Effector CD4-positive, alpha-beta T cell (primary cell): ENCODE data around the gene SLC11A1.

ENCODE experiments used
- DNase-seq: peaks from one replicate; pipeline ENCODE4 v3.0.0-alpha.2; 2020

The SLC11A1 gene

DNA sequence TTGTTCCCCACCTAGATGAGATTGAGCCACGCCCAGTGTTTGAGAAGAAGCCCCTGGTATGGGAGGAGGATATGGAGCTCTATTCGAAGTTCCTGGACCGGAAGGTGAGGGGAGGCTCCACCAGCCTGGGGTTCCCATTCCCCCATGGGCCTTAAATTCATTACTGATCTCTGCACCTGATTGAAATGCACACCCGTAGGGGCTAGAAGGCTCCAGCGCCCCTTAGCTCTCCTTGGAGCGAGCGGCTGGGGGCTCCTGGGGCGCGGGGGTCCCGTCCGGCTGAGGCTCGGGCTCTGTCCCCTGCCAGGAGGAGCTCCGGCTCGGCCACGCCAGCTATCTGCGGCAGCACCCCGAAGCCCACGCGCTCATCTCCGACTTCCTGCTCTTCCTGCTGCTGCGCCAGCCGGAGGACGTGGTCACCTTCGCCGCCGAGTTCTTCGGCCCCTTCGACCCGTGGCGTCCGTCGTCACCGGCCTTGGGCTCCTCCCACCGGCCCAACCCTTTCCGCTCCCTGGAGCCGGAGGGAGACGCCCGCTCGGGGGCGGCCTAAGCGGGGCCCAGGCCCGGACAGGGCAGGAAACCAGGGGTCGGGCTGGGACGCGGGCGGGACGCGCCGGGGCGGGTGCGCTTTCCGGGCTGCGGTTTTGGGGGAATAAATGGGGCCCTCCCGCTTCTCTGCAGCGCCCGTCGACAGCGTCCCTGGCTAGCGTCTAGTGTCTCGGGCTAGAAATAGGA lies 14.5 kb upstream of the SLC11A1 start:
- DNase-seq, result peak; percentile 52

DNA sequence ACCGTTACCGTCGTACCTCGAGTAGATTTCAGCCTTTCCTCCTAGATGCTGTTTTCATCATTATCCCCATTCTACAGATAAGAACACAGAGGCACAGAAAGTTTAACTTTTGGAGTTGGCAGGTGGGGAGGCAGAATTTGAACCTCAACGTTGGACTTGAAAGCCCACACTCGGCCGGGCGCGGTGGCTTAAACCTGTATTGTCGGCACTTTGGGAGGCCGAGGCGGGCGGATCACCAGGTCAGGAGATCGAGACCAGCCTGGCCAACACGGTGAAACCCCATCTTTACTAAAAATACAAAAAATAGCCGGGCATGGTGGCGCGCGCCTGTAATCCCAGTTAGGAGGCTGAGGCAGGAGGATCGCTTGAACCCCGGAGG lies 13.9 kb upstream of the SLC11A1 start:
- DNase-seq, result no peak

DNA sequence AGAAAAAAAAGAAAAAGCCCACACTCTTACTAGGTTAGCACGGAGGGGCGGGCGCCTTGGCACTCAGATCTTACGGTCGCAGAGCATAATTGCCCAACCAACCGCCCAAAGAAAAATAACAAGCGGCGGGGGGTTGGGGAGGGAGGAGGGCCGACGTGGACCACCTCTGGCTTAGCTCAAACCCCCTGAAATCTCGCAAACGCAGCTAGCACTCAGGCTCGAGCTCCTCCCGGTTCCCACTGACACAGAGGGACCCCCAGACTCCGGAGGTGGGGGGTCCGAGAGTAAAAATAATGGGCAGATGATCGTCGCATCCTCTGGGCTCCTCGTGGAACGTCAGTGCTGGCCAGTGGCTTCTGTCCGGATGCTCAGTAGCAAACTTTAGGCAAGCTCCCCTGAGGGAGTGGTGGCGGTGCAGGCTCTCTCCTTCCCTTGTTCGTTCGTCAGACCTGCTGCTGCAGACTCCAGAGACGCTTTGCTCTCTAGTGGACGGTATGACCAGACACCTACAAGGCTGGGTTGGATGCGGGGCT lies 13.4 kb upstream of the SLC11A1 start:
- DNase-seq, result no peak

DNA sequence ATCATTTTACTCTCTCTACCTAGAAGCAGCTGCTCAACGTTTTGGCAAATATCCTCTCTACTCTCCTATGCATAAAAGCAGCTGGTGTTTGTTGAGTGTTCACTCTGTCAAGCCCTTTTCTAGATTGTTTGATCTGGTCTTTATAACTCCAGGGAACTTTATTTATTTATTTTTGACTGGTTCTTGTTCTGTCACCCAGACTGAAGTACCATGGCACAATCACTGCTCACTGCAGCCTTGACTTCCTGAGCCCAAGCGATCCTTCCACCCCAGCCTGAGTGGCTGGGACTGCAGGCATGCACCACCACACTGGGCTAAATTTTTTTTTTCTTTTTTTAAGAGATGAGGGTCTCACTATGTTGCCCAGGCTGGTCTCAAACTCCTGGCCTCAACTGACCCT lies 12.7 kb upstream of the SLC11A1 start:
- DNase-seq, result no peak

DNA sequence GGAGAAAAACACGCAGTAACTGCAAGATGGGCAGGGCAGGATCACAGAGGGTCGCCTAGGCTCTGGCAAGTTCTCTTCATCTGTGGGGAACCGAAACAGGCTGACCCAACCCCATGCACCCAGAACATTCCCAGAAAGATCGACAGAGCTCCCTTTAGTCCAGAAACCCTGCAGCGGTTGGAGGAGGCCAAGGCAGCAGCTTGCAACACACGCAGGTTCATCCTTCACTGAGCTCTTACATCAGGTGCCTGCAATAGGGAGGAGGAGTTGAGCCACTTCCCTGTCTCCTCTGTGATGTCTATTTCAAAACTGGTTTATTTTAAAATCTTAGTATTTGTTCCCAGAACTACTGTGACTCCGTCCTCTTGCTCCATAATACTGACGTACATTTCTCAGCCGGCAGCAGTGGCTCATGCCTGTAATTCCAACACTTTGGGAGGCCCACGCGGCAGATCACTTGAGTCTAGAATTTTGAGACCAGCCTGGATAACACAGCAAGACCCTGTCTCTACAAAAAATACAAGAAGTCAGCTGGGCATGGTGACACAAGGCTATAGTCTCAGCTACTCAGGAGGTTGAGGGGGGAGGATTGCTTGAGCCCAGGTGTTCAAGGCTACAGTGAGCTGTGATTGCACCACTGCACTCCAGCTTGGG lies 11.5 kb upstream of the SLC11A1 start:
- DNase-seq, result no peak

DNA sequence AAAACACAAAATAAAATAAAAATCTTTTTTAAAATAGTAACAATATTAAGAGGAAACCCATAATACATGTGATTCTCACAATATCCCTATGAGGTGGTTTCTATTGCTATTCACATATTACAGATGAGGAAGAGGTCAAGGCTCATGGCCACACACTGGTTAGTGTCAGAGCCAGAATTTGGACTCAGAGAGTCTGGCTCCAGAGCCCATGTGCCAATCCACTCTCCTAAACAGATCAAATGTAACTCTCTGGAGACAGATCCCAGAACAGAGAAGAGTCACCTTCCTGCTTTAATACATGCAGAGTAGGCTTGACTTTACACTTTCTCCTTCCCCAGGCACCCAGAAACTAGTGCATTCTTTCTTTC lies 10.1 kb upstream of the SLC11A1 start:
- DNase-seq, result no peak

DNA sequence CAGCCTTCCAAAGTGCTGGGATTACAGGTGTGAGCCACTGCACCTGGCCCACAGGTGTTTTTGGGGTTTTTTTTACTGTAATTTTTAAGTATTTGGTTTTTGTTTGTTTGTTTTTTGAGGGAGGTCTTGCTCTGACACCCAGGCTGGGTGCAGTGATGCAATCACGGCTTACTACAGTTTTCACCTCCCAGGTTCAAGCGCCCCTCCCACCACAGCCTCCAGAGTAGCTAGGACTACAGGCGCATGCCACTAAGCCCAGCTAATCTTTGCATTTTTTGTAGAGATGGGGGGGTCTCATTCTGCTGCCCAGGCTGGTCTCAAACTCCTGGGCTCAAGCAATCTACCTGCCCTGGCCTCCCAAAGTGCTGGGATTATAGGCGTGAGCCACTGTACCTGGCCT lies 7.3 kb upstream of the SLC11A1 start:
- DNase-seq, result no peak

DNA sequence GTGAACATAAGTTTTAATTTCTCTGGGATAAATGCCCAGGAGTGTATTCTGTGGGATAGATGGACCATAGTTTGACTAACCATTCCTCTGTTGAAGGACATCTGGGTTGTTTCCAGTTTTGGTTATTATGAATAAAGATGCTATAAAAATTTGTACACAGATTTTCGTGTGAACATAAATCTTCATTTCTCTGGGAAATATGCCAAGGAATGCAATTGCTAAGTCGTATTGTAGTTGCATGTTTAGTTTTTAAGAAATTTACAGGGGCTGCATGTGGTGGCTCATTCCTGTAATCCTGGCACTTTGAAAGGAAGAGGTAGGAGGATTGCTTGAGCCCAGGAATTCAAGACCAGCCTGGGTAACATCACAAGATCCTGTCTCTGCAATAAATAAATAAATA lies 6.9 kb upstream of the SLC11A1 start:
- DNase-seq, result no peak

DNA sequence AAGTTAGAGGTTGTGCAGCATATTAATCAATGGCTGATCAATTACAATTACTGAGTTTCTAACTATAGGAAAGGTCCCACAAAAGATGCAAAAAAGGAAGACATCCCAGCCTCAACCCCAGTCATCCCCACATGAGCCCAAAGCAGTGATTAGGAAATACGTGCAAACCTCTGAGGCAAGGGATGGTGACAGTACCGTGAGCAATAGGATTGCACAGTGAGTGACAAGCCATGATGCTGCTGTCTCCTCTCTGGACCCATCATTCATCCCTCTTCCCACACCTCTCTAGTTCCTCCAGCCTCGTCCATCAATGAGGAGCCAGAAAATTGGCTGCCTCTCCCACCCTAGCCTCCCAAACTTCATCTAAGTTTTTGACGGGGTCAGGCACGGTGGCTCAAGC lies 4.0 kb upstream of the SLC11A1 start:
- no peak for DNase-seq

DNA sequence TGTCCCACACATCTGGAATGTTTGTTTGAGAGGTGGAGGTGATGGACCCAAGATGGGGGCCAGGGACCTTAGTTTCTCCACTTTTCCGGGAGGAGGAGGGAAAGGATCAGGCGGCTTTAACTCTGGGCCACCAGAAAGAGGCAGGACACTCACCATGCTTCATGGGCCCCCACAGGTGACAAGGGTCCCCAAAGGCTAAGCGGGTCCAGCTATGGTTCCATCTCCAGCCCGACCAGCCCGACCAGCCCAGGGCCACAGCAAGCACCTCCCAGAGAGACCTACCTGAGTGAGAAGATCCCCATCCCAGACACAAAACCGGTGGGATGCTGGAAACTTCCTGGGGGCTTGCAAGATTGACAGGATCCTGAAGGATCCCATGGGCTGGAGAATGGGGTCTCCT lies 712 bp downstream of the SLC11A1 start:
- DNase-seq, result no peak

DNA sequence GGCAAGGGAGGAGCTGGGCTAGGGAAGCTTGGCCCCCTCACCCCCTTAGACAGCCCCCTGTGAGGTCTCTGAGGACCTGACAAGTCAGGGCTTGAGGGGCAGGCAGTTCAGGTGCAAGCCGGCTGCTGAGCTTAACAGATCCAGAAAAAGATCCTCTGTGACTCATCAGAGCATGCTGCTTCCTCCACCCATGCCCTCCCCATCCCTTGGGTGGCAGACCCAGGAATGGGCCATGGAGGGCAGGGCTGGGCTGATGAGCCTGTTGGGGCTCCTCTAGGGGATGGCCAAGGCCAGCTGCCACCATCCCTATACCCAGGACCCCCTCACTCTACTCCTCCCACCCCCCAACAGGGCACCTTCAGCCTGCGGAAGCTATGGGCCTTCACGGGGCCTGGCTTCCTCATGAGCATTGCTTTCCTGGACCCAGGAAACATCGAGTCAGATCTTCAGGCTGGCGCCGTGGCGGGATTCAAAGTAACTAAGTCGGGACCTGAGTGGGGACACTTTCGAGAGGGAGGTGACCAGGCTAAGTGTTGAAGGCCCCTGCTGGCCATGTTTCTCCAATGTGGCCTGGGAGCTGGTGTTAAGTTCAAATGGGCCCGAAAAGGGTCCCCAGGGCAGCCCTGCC lies 1.9 kb downstream of the SLC11A1 start:
- DNase-seq, result no peak

DNA sequence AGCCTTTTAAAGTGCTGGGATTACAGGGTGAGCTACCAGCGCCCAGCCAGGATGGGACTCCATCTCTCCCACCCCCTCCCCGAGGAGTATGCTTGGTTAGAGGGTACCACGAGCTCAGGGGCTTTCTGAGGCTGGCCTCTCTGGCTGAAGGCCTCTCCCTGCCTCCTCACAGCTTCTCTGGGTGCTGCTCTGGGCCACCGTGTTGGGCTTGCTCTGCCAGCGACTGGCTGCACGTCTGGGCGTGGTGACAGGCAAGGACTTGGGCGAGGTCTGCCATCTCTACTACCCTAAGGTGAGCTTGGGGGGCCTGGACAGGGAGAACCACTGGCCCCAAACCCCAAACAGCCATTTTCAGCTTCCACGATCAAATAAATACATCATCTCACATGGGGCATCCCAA lies 2.9 kb downstream of the SLC11A1 start:
- no peak for DNase-seq

DNA sequence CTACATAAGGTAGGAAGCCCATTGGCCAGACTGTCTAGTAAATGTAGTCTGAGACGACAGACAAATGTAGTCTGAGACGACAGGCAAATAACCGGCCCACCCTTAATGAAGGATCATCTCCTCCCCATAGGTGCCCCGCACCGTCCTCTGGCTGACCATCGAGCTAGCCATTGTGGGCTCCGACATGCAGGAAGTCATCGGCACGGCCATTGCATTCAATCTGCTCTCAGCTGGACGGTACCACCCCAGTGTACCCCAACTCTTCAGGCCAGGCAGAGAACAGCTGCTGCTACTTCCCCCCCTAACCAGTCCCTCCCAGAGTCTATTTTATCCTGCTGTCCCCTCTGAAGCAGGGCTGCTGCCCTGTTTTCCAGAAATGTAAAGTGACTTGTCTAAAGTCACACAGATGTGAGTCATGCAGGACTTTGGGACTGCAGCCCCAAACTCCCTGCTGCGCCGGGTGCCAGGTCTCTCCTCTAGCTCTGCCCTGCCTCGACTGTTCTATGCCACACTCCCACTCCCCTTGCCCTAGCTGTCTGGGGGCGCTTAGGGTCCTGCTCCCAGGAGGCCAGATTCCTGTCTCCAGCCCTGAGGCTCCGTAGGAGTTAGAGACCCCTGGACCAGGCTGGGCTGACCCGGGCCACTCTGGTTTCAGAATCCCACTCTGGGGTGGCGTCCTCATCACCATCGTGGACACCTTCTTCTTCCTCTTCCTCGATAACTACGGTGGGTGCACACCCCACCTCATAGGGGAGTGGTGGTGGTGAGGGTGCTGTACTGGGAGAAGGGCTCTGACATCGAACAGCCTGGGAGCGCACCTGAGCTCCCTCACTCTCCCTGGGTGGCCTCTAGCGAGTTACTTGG lies 4.7 kb downstream of the SLC11A1 start:
- DNase-seq, result no peak

DNA sequence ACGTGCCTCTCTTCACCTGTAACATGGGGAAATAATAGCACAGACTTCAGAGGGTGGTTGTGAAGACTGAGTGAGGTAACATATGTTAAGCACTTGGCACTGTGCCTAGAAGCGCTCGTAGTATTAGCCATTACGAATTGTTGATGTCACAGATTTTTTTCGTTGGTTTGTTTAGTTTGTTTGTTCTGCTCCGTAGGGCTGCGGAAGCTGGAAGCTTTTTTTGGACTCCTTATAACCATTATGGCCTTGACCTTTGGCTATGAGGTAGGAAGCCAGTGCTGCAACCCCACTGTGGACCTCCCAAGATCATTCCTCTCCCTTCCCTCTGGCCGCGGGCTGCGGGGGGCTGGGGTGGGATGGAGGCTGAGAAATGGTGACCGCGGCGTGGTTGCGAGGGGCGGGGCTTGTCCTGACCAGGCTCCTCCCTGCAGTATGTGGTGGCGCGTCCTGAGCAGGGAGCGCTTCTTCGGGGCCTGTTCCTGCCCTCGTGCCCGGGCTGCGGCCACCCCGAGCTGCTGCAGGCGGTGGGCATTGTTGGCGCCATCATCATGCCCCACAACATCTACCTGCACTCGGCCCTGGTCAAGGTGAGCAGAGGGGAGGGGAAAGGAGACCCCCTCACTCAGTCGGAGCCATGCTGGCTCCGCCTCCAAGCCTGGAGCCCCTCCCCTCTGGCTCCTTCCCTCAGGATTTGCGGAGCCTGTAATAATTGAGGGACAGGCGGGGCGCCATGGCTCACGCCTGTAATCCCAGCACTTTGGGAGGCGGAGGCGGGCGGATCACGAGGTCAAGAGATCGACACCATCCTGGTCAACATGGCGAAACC lies 5.5 kb downstream of the SLC11A1 start:
- DNase-seq, result no peak

DNA sequence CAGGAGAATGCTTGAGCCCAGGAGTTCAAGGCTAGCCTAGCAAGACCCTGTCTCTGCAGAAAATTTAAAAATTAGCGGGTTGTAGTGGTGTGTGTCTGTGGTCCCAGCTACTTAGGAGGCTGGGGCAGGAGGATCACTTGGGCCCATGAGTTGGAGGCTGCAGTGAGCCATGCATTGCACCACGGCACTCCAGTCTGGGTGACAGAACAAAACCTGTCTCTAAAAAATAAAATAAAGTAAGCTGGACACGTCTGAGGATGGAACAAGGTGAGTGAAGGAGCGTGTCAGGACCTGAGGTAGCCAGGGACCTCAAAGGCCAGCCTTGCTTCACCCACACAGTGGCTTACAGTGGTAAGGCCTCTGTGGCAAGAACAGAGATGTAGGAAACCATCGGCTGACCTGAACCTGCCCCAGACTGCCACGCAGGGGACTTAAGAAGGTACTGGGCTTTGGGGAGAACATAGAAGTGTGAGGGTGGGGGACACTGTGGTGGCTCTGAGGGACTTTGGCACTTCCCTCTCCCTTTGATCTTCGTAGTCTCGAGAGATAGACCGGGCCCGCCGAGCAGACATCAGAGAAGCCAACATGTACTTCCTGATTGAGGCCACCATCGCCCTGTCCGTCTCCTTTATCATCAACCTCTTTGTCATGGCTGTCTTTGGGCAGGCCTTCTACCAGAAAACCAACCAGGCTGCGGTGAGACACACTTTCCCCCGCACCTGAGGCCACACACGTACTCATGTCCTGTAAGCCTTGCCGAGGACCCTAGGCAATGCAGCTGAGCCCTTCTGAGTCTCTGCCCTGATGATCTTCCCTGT lies 7.5 kb downstream of the SLC11A1 start:
- DNase-seq, result no peak

DNA sequence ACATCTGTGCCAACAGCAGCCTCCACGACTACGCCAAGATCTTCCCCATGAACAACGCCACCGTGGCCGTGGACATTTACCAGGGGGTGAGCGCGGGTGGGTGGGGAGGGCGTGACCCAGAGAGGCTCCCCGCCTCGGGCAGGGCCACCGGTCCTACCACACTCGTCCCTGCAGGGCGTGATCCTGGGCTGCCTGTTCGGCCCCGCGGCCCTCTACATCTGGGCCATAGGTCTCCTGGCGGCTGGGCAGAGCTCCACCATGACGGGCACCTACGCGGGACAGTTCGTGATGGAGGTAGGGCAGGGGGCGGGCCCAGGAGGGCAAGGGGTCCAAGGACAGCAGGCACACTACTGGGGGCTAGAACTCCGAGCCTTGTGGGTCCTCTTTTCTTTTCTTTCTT lies 9.1 kb downstream of the SLC11A1 start:
- no peak for DNase-seq

DNA sequence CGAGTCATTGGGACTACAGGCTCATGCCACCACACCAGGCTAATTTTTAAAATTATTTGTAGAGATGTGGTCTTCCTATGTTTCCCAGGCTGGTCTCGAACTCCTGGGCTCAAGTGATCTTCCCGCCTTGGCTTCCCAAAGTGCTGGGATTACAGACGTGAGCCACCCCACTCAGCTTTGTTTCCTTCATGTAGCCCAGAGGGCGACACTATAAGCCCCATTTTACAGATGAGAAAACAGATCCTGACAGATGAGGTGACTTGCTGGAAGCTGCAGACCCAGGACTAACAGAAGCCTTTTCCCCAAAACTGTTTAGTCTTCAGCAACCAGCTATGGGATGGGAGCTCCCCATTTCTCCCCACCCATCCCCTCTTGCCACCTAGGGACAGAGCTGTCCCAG lies 10.4 kb downstream of the SLC11A1 start:
- DNase-seq, result no peak

DNA sequence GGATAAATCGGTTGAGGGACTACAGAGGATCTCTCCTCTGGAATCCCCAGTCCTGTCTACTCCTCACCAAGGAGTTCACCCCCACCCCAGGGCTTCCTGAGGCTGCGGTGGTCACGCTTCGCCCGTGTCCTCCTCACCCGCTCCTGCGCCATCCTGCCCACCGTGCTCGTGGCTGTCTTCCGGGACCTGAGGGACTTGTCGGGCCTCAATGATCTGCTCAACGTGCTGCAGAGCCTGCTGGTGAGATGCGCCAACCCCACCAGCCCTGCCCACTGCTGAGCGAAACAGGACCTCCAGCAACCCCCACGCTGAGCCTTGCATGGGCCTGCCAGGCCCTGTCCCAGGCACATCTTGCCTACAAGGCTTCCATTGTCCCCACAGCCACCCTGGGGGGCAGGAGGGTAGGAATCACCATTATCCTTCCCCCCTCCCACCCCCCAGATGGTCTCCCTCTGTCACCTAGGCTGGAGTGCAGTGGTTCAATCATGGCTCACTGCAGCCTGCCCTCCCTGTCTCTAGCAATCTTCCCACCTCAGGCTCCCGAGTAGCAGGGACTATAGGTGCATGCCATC lies 10.9 kb downstream of the SLC11A1 start:
- DNase-seq, result no peak

DNA sequence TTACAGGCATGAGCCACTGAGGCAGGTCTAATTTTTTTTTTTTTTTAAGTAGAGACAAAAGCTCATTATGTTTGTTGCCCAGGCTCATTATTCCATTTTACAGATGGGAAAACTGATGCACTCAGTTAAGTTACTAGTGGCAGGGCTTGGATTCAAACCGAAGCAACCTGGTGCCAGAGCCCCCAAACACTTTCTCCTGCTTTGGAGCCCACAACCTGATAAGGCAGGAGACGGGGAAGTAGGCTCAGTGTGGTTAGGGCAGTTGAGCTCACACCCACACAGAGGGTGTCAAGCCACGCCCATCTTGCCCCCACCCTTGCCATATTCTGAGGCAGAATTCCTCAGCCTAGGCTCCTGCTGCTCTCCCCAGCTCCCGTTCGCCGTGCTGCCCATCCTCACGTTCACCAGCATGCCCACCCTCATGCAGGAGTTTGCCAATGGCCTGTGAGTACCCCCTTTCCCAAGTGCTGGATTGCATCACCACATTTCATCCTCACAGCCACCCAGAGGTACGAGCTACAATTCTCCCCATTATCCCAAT lies 11.7 kb downstream of the SLC11A1 start:
- DNase-seq, result no peak

DNA sequence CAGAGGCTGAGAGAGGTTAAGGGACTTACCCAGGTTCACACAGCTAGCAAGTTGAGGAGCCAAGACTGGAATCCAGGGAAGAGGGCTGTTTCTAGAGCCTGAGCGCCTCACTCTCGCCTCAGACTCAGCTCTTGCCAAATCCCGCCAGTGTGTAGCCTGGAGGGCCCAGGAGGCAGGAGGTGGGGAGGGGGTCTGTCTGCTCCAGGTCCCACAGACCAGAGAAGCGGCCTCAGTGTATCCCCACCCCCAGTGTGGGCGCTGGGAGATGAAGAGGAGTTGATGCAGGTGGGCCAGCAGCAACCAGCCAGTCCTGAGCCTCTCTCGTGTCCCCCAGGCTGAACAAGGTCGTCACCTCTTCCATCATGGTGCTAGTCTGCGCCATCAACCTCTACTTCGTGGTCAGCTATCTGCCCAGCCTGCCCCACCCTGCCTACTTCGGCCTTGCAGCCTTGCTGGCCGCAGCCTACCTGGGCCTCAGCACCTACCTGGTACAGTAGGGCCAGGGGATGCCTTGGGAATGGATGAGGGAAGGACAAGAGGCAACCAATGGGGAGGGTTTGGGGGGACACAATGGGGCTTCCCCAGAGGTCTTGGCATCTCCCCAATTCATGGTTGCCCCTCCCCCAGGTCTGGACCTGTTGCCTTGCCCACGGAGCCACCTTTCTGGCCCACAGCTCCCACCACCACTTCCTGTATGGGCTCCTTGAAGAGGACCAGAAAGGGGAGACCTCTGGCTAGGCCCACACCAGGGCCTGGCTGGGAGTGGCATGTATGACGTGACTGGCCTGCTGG lies 12.4 kb downstream of the SLC11A1 start:
- DNase-seq, result no peak
